IPS-18c (cell line): ENCODE data around the gene NUP205.
"Not testable (repeated sequence)": the region's sequence is repeated elsewhere in the genome, so short reads cannot be mapped to it uniquely, and the experiment has no call there.

ENCODE experiments used
- H3K4me3 ChIP-seq: 2 replicates; pipeline ENCODE4 v1.7.0; 2013; ENCODE audit warnings: low read depth, mild to moderate bottlenecking, low read length, moderate library complexity; ENCODE audit not compliant: insufficient read depth
- H3K9me3 ChIP-seq: one replicate; pipeline ENCODE4 v1.6.1; 2013; ENCODE audit warnings: mild to moderate bottlenecking, low read length, moderate library complexity; ENCODE audit not compliant: control insufficient read depth, insufficient read depth

NUP205 gene

GRCh38 chr7:135584362-135585353 is 26.9 kb downstream of the NUP205 start:
- Histone ChIP-seq H3K9me3 (no peaks in the 10 kb centered on the region), H3K4me3 (no peak overlapping the region)

GRCh38 chr7:135597181-135597925 is 39.6 kb downstream of the NUP205 start:
- peaks cover 2% of the 10 kb centered on the region for H3K9me3 ChIP-seq
- H3K4me3 ChIP-seq: no peak overlapping the region

GRCh38 chr7:135597926-135598305 is 40.2 kb downstream of the NUP205 start:
- Histone ChIP-seq H3K4me3 (no peak overlapping the region), H3K9me3 (peaks cover 2% of the 10 kb centered on the region)

- H3K9me3 ChIP-seq: peaks cover 2% of the 10 kb centered on the region
- H3K4me3 ChIP-seq: no peak overlapping the region
Measured at GRCh38 chr7:135599471-135599870, 41.8 kb downstream of the NUP205 start.

- H3K4me3 ChIP-seq: no peak overlapping the region
- peaks cover 2% of the 10 kb centered on the region for H3K9me3 ChIP-seq
Measured at GRCh38 chr7:135600226-135600625, 42.5 kb downstream of the NUP205 start.

- peaks cover 2% of the 10 kb centered on the region for H3K9me3 ChIP-seq
- H3K4me3 ChIP-seq: no peak overlapping the region
Measured at GRCh38 chr7:135601182-135601581, 43.5 kb downstream of the NUP205 start.

- H3K4me3 ChIP-seq: no peak overlapping the region
- H3K9me3 ChIP-seq: peaks cover 2% of the 10 kb centered on the region
Measured at GRCh38 chr7:135602304-135602703, 44.6 kb downstream of the NUP205 start.

GRCh38 chr7:135616136-135616535 is 58.4 kb downstream of the NUP205 start:
- no peaks in the 10 kb centered on the region for H3K9me3 ChIP-seq

GRCh38 chr7:135617781-135618180 is 60.1 kb downstream of the NUP205 start:
- Histone ChIP-seq H3K9me3 (no peaks in the 10 kb centered on the region), H3K4me3 (no peak overlapping the region)

More at GRCh38 chr7:135616136-135616535, 58.4 kb downstream of the NUP205 start:
- H3K4me3 ChIP-seq: no peak overlapping the region

GRCh38 chr7:135618510-135618909 is 60.8 kb downstream of the NUP205 start:
- Histone ChIP-seq H3K4me3 (no peak overlapping the region), H3K9me3 (no peaks in the 10 kb centered on the region)

GRCh38 chr7:135620447-135620846 is 62.7 kb downstream of the NUP205 start:
- Histone ChIP-seq H3K9me3 (no peaks in the 10 kb centered on the region), H3K4me3 (no peak overlapping the region)

- no peak overlapping the region for H3K4me3 ChIP-seq
- no peaks in the 10 kb centered on the region for H3K9me3 ChIP-seq
Measured at GRCh38 chr7:135620980-135621850, 63.5 kb downstream of the NUP205 start.

GRCh38 chr7:135634191-135634878 is 76.6 kb downstream of the NUP205 start:
- no peaks in the 10 kb centered on the region for H3K9me3 ChIP-seq
- no peak overlapping the region for H3K4me3 ChIP-seq

- not testable (repeated sequence) for H3K4me3 ChIP-seq, H3K9me3 ChIP-seq
Measured at GRCh38 chr7:135639690-135640089, 82.0 kb downstream of the NUP205 start.

GRCh38 chr7:135644154-135644553 is 86.4 kb downstream of the NUP205 start:
- Histone ChIP-seq H3K4me3 (no peak overlapping the region), H3K9me3 (no peaks in the 10 kb centered on the region)

- H3K9me3 ChIP-seq: no peaks in the 10 kb centered on the region
Measured at GRCh38 chr7:135644729-135645128, 87.0 kb downstream of the NUP205 start.

More at GRCh38 chr7:135644729-135645128, 87.0 kb downstream of the NUP205 start:
- H3K4me3 ChIP-seq: no peak overlapping the region
